CD14-positive monocyte (primary cell): ENCODE results near the gene INTS3. TPM values are rescaled to one million over a fixed set of nuclear protein-coding genes. Genes with fewer than 3 reads are reported as not detected.

ENCODE experiments used
- DNase-seq, 3 donors: peaks; one replicate each; pipeline ENCODE4 v3.0.0-alpha.2; 2011 to 2022
- H2AFZ ChIP-seq: 2 replicates; pipeline ENCODE4 v1.6.0; 2012; ENCODE audit warnings: mild to moderate bottlenecking, low read depth, low read length, inconsistent platforms; ENCODE audit not compliant: insufficient read depth, poor library complexity, severe bottlenecking
- H3K27ac ChIP-seq, 2 donors: 1 replicate in 1 of 2; 2 replicates in 1 of 2; pipeline ENCODE4 v1.5.1; 2012 to 2013; ENCODE audit warnings: low read length in 2 of 2, control low read depth in 1 of 2, inconsistent platforms in 1 of 2, low read depth in 1 of 2, mild to moderate bottlenecking in 1 of 2
- H3K27me3 ChIP-seq, 2 donors: one replicate each; pipeline versions ENCODE4 v1.6.0 to v1.6.1; 2011 to 2013; ENCODE audit warnings: low read length in 2 of 2; ENCODE audit not compliant: control insufficient read depth in 2 of 2, insufficient read depth in 2 of 2
- H3K36me3 ChIP-seq, 2 donors: replicated peaks in 1 of 2; 1 replicate in 1 of 2; 2 replicates in 1 of 2; pipeline versions ENCODE4 v1.5.1 to v1.6.1; 2012 to 2013; ENCODE audit warnings: low read length in 2 of 2, control low read depth in 1 of 2, inconsistent platforms in 1 of 2, mild to moderate bottlenecking in 1 of 2; ENCODE audit not compliant: insufficient read depth in 2 of 2, control insufficient read depth in 1 of 2
- H3K4me1 ChIP-seq, 2 donors: 1 replicate in 1 of 2; 2 replicates in 1 of 2; pipeline versions ENCODE4 v1.5.1 to v1.6.1; 2012 to 2013; ENCODE audit warnings: low read length in 2 of 2, control low read depth in 1 of 2, inconsistent platforms in 1 of 2, mild to moderate bottlenecking in 1 of 2, moderate library complexity in 1 of 2; ENCODE audit not compliant: insufficient read depth in 2 of 2, control insufficient read depth in 1 of 2
- H3K4me2 ChIP-seq: replicated peaks from 2 replicates; pipeline ENCODE3; 2012; ENCODE audit warnings: low read length, moderate library complexity, mild to moderate bottlenecking; ENCODE audit not compliant: poor library complexity, severe bottlenecking; ENCODE audit errors: extremely low read depth
- H3K4me3 ChIP-seq, 3 experiments: fragments of 200-600 bp in 1 of 3; sonication (generic) in 1 of 3; replicated peaks in 1 of 3; 1 replicate in 2 of 3; 2 replicates in 1 of 3; pipeline ENCODE4 v1.5.1; 2011 to 2013; ENCODE audit warnings: low read length in 3 of 3, mild to moderate bottlenecking in 3 of 3, control low read depth in 2 of 3, low read depth in 2 of 3, inconsistent platforms in 1 of 3, moderate library complexity in 1 of 3
- H3K79me2 ChIP-seq: 2 replicates; pipeline ENCODE4 v1.6.0; 2012; ENCODE audit warnings: mild to moderate bottlenecking, control low read depth, inconsistent platforms, low read length, moderate library complexity; ENCODE audit not compliant: insufficient read depth
- H3K9ac ChIP-seq: 2 replicates; pipeline ENCODE4 v1.6.0; 2017; ENCODE audit warnings: low read length, mild to moderate bottlenecking; ENCODE audit not compliant: insufficient read depth, poor library complexity, severe bottlenecking
- H3K9me3 ChIP-seq, 2 donors: replicated peaks in 1 of 2; 1 replicate in 1 of 2; 2 replicates in 1 of 2; pipeline versions ENCODE4 v1.5.1 to v1.6.1; 2012 to 2013; ENCODE audit warnings: low read length in 2 of 2, control low read depth in 1 of 2; ENCODE audit not compliant: control insufficient read depth in 1 of 2, insufficient read depth in 1 of 2
- H4K20me1 ChIP-seq: 2 replicates; pipeline ENCODE4 v1.6.0; 2012; ENCODE audit warnings: mild to moderate bottlenecking, low read length, control low read depth, moderate library complexity; ENCODE audit not compliant: insufficient read depth
- H3K27ac Mint-ChIP-seq, 7 donors: one replicate each; pipeline ENCODE4 v1.8.0; 2020; ENCODE audit warnings: mild to moderate bottlenecking in 7 of 7, mixed read lengths in 7 of 7, moderate library complexity in 6 of 7, inconsistent platforms in 2 of 7
- H3K27me3 Mint-ChIP-seq, 3 donors: one replicate each; pipeline ENCODE4 v1.8.0; 2021 to 2022; ENCODE audit warnings: low read depth in 3 of 3, mild to moderate bottlenecking in 3 of 3, mixed read lengths in 3 of 3, moderate library complexity in 3 of 3, inconsistent platforms in 1 of 3
- H3K36me3 Mint-ChIP-seq, 2 donors: one replicate each; pipeline ENCODE4 v1.8.0; 2020; ENCODE audit warnings: mixed read lengths in 2 of 2, inconsistent platforms in 1 of 2, mild to moderate bottlenecking in 1 of 2
- H3K4me1 Mint-ChIP-seq: one replicate; pipeline ENCODE4 v1.8.0; 2020; ENCODE audit warnings: mild to moderate bottlenecking, mixed read lengths
- H3K4me3 Mint-ChIP-seq, 2 donors: one replicate each; pipeline ENCODE4 v1.8.0; 2020; ENCODE audit warnings: mild to moderate bottlenecking in 2 of 2, mixed read lengths in 2 of 2, moderate library complexity in 1 of 2
- H3K9me3 Mint-ChIP-seq, 7 donors: one replicate each; pipeline ENCODE4 v1.8.0; 2020 to 2022; ENCODE audit warnings: mixed read lengths in 7 of 7, mild to moderate bottlenecking in 6 of 7, moderate library complexity in 6 of 7, inconsistent platforms in 2 of 7
- CTCF ChIP-seq: fragments of 200-600 bp; IDR thresholded peaks from one replicate; pipeline ENCODE4 v1.8.0; 2022; ENCODE audit warnings: antibody characterized with exemption, mild to moderate bottlenecking
- WGBS: methylation state at CpG from one replicate; pipeline ENCODE4 v1.1.5; 2013; ENCODE audit warnings: missing lambda C conversion rate; ENCODE audit not compliant: insufficient coverage; 5-methylcytosine and 5-hydroxymethylcytosine counted together
- intact Hi-C, 2 donors: fragments of 100-400 bp; cut with micrococcal nuclease; formaldehyde crosslinking; loops; one replicate each; pipeline versions ENCODE4 v1.15.0 to v1.15.1; 2023
- polyA plus RNA-seq, 3 donors: library from polyadenylated mRNA; depleted of rRNA in 1 of 3; unstranded in 2 of 3; stranded (reverse) in 1 of 3; fragments of 300-500 nt in 2 of 3; fragments of >200 nt in 1 of 3; fragmentation: Illumina TruSeq in 2 of 3; gene quantifications; 1 replicate in 2 of 3; 2 replicates in 1 of 3; pipeline ENCODE4 v1.2.3, GENCODE V29; 2012 to 2021

Gene INTS3
- polyA plus RNA-seq, 3 donors, result 9.2 to 76.9 (median 15.9) TPM

GRCh38 chr1:153752072-153752471 is 24.2 kb downstream of the INTS3 start:
- DNase-seq, result no peak
- H3K9ac ChIP-seq, result no peak overlapping the region
- no peaks in the 10 kb centered on the region for H3K9me3 ChIP-seq
- WGBS, result no CpG with 5 or more reads among the region's 2 CpGs
- H3K36me3 ChIP-seq, result peaks cover 74 to 95% of the 10 kb centered on the region in 2 donors
- peaks cover 74 to 98% of the 10 kb centered on the region in 2 donors for H3K36me3 Mint-ChIP-seq
- H3K9me3 Mint-ChIP-seq, result no peaks in the 10 kb centered on the region
- no peaks in the 10 kb centered on the region for H3K79me2 ChIP-seq
- no peaks in the 10 kb centered on the region for H3K27me3 ChIP-seq
- H3K4me1 ChIP-seq, result peaks cover 6 to 9% of the 10 kb centered on the region in 2 donors
- no peak overlapping the region for H3K27ac ChIP-seq
- H3K4me1 Mint-ChIP-seq, result peaks cover 14% of the 10 kb centered on the region
- intact Hi-C loops, result loop anchor here in 1 of 2 donors (10.0 kb wide), 1 partner anchor 237 kb away; no protein-coding TSS in a partner anchor
- H3K4me3 ChIP-seq, result no peak overlapping the region
- H3K4me3 Mint-ChIP-seq, result no peak overlapping the region
- no peak for TF ChIP-seq CTCF
- no peaks in the 10 kb centered on the region for H3K27me3 Mint-ChIP-seq
- no peak overlapping the region for H3K4me2 ChIP-seq
- H3K27ac Mint-ChIP-seq, result peak overlapping the region in 2 of 7 donors; percentile 1 to 3
- H2AFZ ChIP-seq, result no peak overlapping the region
- no peaks in the 10 kb centered on the region for H4K20me1 ChIP-seq

- Histone ChIP-seq H3K9ac (no peak overlapping the region), H3K79me2 (no peaks in the 10 kb centered on the region), H3K36me3 (peaks cover 74 to 95% of the 10 kb centered on the region in 2 donors), H3K27me3 (no peaks in the 10 kb centered on the region), H3K9me3 (no peaks in the 10 kb centered on the region), H2AFZ (no peak overlapping the region), H4K20me1 (no peaks in the 10 kb centered on the region), H3K4me1 (peaks cover 6 to 9% of the 10 kb centered on the region in 2 donors), H3K4me2 (no peak overlapping the region), H3K27ac (no peak overlapping the region), H3K4me3 (no peak overlapping the region)
- H3K4me3 Mint-ChIP-seq, result no peak overlapping the region
- no peak overlapping the region for H3K27ac Mint-ChIP-seq
- intact Hi-C loops, result loop anchor here in 1 of 2 donors (10.0 kb wide), 1 partner anchor 238 kb away; no protein-coding TSS in a partner anchor
- no peaks in the 10 kb centered on the region for H3K9me3 Mint-ChIP-seq
- WGBS, result 100% methylated on average over 4 of the region's 8 CpGs
- no peaks in the 10 kb centered on the region for H3K27me3 Mint-ChIP-seq
- DNase-seq, result no peak
- TF ChIP-seq CTCF, result no peak
- H3K36me3 Mint-ChIP-seq, result peaks cover 75 to 98% of the 10 kb centered on the region in 2 donors
- peaks cover 14% of the 10 kb centered on the region for H3K4me1 Mint-ChIP-seq
Measured at GRCh38 chr1:153752571-153753195, 24.8 kb downstream of the INTS3 start.
